Fibroblast of lung (primary cell): ENCODE results near the gene SPOCD1. TPM values are rescaled to one million over a fixed set of nuclear protein-coding genes. Genes with fewer than 3 reads are reported as not detected.
A peak's percentile ranks its signal among the peaks of the same experiment; 100 is the strongest.

Source experiments
- DNase-seq, 2 donors: peaks; one replicate each; pipeline versions ENCODE4 v3.0.0 to v3.0.0-alpha.2; 2010; ENCODE audit warnings: low read depth in 2 of 2
- H2AFZ ChIP-seq: 2 replicates; pipeline ENCODE4 v1.5.1; 2012; ENCODE audit warnings: low read length, control low read depth, inconsistent platforms
- H3K27ac ChIP-seq: 2 replicates; pipeline ENCODE4 v1.5.1; 2011; ENCODE audit warnings: low read length, control low read depth; ENCODE audit not compliant: insufficient read depth
- H3K27me3 ChIP-seq: 2 replicates; pipeline ENCODE4 v1.5.1; 2011; ENCODE audit warnings: mild to moderate bottlenecking, low read length; ENCODE audit not compliant: control insufficient read depth, insufficient read depth
- H3K36me3 ChIP-seq: 2 replicates; pipeline ENCODE4 v1.5.1; 2011; ENCODE audit warnings: low read length; ENCODE audit not compliant: control insufficient read depth, insufficient read depth
- H3K4me1 ChIP-seq: 2 replicates; pipeline ENCODE4 v1.5.1; 2011; ENCODE audit warnings: low read length; ENCODE audit not compliant: control insufficient read depth, insufficient read depth; ENCODE audit errors: extremely low read depth
- H3K4me2 ChIP-seq: 2 replicates; pipeline ENCODE4 v1.5.1; 2011; ENCODE audit warnings: low read length, control low read depth; ENCODE audit not compliant: insufficient read depth; ENCODE audit errors: extremely low read depth
- H3K4me3 ChIP-seq, 4 experiments: fragments of 200-600 bp in 1 of 4; sonication (generic) in 1 of 4; replicated peaks in 1 of 4; 2 replicates each; pipeline ENCODE4 v1.5.1; 2011 to 2016; ENCODE audit warnings: low read length in 4 of 4, low read depth in 3 of 4, mild to moderate bottlenecking in 3 of 4, control low read depth in 2 of 4, inconsistent platforms in 1 of 4, mixed read lengths in 1 of 4; ENCODE audit not compliant: insufficient read depth in 1 of 4; ENCODE audit errors: control extremely low read depth in 1 of 4
- H3K79me2 ChIP-seq: 2 replicates; pipeline ENCODE4 v1.5.1; 2012; ENCODE audit warnings: mild to moderate bottlenecking, low read length, inconsistent platforms; ENCODE audit not compliant: control insufficient read depth, insufficient read depth
- H3K9ac ChIP-seq: 2 replicates; pipeline ENCODE4 v1.5.1; 2011; ENCODE audit warnings: mild to moderate bottlenecking, low read length, control low read depth; ENCODE audit not compliant: insufficient read depth
- H3K9me3 ChIP-seq: 2 replicates; pipeline ENCODE4 v1.5.1; 2012; ENCODE audit warnings: low read depth, low read length; ENCODE audit not compliant: control insufficient read depth, insufficient read depth
- H4K20me1 ChIP-seq: 2 replicates; pipeline ENCODE4 v1.5.1; 2011; ENCODE audit warnings: low read length; ENCODE audit not compliant: control insufficient read depth, insufficient read depth; ENCODE audit errors: extremely low read depth
- CTCF ChIP-seq, 2 donors: IDR thresholded peaks in 1 of 2; conservative IDR thresholded peaks in 1 of 2; 1 replicate in 1 of 2; 2 replicates in 1 of 2; pipeline ENCODE4 v1.5.1; 2011 to 2012; ENCODE audit warnings: low read length in 2 of 2, control low read depth in 1 of 2, inconsistent platforms in 1 of 2, low read depth in 1 of 2, mild to moderate bottlenecking in 1 of 2
- EZH2 ChIP-seq: IDR thresholded peaks from 2 replicates; pipeline ENCODE4 v1.5.1; 2012; ENCODE audit warnings: low read length, control low read depth, mild to moderate bottlenecking; ENCODE audit errors: missing control alignments
- polyA plus RNA-seq, 2 donors: library from polyadenylated mRNA; depleted of rRNA in 1 of 2; stranded (reverse) in 1 of 2; unstranded in 1 of 2; fragments of >200 nt; gene quantifications; 2 replicates each; pipeline ENCODE4 v1.2.1, GENCODE V29; 2011 to 2012; ENCODE audit warnings: missing spikeins in 1 of 2
- total RNA-seq: library from RNA; depleted of rRNA; stranded (reverse); fragments of >200 nt; gene quantifications from 2 replicates; pipeline ENCODE4 v1.2.1, GENCODE V29; 2014

The SPOCD1 gene
- total and polyA plus RNA-seq, 2 donors (not counting 1 experiment from before 2014, with no cell fraction given) = 47.2 to 55.4 TPM

- Histone ChIP-seq H3K27me3 (no peaks in the 10 kb centered on the region), H3K9me3 (no peaks in the 10 kb centered on the region), H3K4me1 (peaks cover 14% of the 10 kb centered on the region), H3K79me2 (no peaks in the 10 kb centered on the region), H4K20me1 (no peaks in the 10 kb centered on the region), H3K4me3 (no peak overlapping the region), H3K27ac (no peak overlapping the region), H3K36me3 (no peaks in the 10 kb centered on the region), H2AFZ (no peak overlapping the region), H3K4me2 (no peak overlapping the region), H3K9ac (no peak overlapping the region)
- TF ChIP-seq EZH2 (no peak), CTCF (conservative IDR thresholded peaks at IDR 0.05 in 1 of 2, IDR thresholded peaks at IDR 0.05 in 1 of 2; ENCODE audit: low read depth in 1 of 2, low read length in 2 of 2) (no peak)
- no peak for DNase-seq
These were observed 12.2 kb downstream of the SPOCD1 start for GRCh38 chr1:31803610-31804009.

- Histone ChIP-seq H2AFZ (peak overlapping the region; percentile 25), H3K79me2 (peaks cover 10% of the 10 kb centered on the region), H3K4me2 (peak overlapping the region; percentile 94), H4K20me1 (no peaks in the 10 kb centered on the region), H3K4me3 (peak overlapping the region; percentile 33 to 43 (median 40)), H3K27ac (peak overlapping the region; percentile 39), H3K9ac (no peak overlapping the region), H3K27me3 (no peaks in the 10 kb centered on the region), H3K4me1 (peaks cover 14% of the 10 kb centered on the region), H3K36me3 (no peaks in the 10 kb centered on the region), H3K9me3 (no peaks in the 10 kb centered on the region)
- DNase-seq = peak in 1 of 2 donors; percentile 25
- TF ChIP-seq CTCF (conservative IDR thresholded peaks at IDR 0.05 in 1 of 2, IDR thresholded peaks at IDR 0.05 in 1 of 2; ENCODE audit: low read depth in 1 of 2, low read length in 2 of 2) (no peak), EZH2 (no peak)
These were observed 13.4 kb downstream of the SPOCD1 start for GRCh38 chr1:31802190-31803150.

GRCh38 chr1:31801458-31801857, 14.4 kb downstream of the SPOCD1 start:
- Histone ChIP-seq H3K79me2 (peaks cover 21% of the 10 kb centered on the region), H4K20me1 (no peaks in the 10 kb centered on the region)
- no peak for DNase-seq

More at GRCh38 chr1:31801458-31801857, 14.4 kb downstream of the SPOCD1 start:
- H3K36me3 ChIP-seq = peaks cover 3% of the 10 kb centered on the region
- TF ChIP-seq EZH2 (no peak), CTCF (conservative IDR thresholded peaks at IDR 0.05 in 1 of 2, IDR thresholded peaks at IDR 0.05 in 1 of 2; ENCODE audit: low read depth in 1 of 2, low read length in 2 of 2) (no peak)
- no peak overlapping the region for H3K9ac ChIP-seq
- peaks cover 21% of the 10 kb centered on the region for H3K4me1 ChIP-seq
- H3K27me3 ChIP-seq = no peaks in the 10 kb centered on the region
- no peaks in the 10 kb centered on the region for H3K9me3 ChIP-seq
- no peak overlapping the region for H3K27ac ChIP-seq
- H3K4me2 ChIP-seq = no peak overlapping the region
- H3K4me3 ChIP-seq = no peak overlapping the region
- no peak overlapping the region for H2AFZ ChIP-seq
